ENCODE measurements around the gene LMBRD2.

DNA sequence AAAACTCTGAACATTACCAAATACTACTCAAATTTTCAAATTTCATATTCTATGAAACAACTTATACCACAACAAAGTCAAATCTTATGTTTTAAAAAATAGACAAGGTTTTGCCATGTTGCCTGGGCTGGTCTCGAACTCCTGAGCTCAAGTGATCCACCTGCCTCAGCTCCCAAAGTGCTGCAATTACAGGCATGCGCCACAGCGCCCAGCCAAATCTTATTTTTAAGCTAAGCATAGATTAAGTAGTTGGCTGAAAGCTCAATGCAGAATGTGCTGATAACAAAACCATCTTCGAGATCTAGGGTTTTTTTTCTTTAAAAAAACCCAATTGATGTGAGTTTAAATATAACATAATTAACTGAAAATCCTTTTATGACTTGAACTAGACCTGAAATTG, 6.4 kb downstream of the LMBRD2 start:
- TF ChIP-seq, protein P1, sequence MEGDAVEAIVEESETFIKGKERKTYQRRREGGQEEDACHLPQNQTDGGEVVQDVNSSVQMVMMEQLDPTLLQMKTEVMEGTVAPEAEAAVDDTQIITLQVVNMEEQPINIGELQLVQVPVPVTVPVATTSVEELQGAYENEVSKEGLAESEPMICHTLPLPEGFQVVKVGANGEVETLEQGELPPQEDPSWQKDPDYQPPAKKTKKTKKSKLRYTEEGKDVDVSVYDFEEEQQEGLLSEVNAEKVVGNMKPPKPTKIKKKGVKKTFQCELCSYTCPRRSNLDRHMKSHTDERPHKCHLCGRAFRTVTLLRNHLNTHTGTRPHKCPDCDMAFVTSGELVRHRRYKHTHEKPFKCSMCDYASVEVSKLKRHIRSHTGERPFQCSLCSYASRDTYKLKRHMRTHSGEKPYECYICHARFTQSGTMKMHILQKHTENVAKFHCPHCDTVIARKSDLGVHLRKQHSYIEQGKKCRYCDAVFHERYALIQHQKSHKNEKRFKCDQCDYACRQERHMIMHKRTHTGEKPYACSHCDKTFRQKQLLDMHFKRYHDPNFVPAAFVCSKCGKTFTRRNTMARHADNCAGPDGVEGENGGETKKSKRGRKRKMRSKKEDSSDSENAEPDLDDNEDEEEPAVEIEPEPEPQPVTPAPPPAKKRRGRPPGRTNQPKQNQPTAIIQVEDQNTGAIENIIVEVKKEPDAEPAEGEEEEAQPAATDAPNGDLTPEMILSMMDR (conservative IDR thresholded peaks at IDR 0.05 in 1 of 2, IDR thresholded peaks at IDR 0.05 in 1 of 2; ENCODE audit: low read depth in 1 of 2, low read length in 2 of 2): no peak
- no peak for TF ChIP-seq EZH2 (IDR thresholded peaks at IDR 0.05; ENCODE audit: low read length, missing control alignments)

Data from fibroblast of lung (primary cell).